ENCODE results near the gene PCDHGA1.

Gene PCDHGA1

GRCh38 chr5:141439411-141440141, 109.3 kb downstream of the PCDHGA1 start:
- no peak for TF ChIP-seq CTCF (IDR thresholded peaks at IDR 0.05)
- Histone ChIP-seq H3K27ac (no peak overlapping the region), H3K4me3 (no peak overlapping the region)
- DNase-seq (ENCODE audit: low spot score): no peak

- Histone ChIP-seq H3K27ac (no peak overlapping the region), H3K4me3 (no peak overlapping the region)
- no peak for DNase-seq (ENCODE audit: low spot score)
- no peak for TF ChIP-seq CTCF (IDR thresholded peaks at IDR 0.05)
Measured at GRCh38 chr5:141440341-141440740, 110.0 kb downstream of the PCDHGA1 start.

GRCh38 chr5:141441571-141442170, 111.4 kb downstream of the PCDHGA1 start:
- no peak overlapping the region for H3K4me3 ChIP-seq
- no peak for DNase-seq (ENCODE audit: low spot score)
- TF ChIP-seq CTCF (IDR thresholded peaks at IDR 0.05): no peak
- H3K27ac ChIP-seq: no peak overlapping the region

- DNase-seq (ENCODE audit: low spot score): no peak
- H3K27ac ChIP-seq: no peak overlapping the region
- H3K4me3 ChIP-seq: no peak overlapping the region
- no peak for TF ChIP-seq CTCF (IDR thresholded peaks at IDR 0.05)
Measured at GRCh38 chr5:141465351-141465750, 135.0 kb downstream of the PCDHGA1 start.

- TF ChIP-seq CTCF (IDR thresholded peaks at IDR 0.05): no peak
- Histone ChIP-seq H3K27ac (peak within 1 kb of the TSS; percentile 76 to 96), H3K4me3 (peak within 1 kb of the TSS; percentile 88)
- DNase-seq (ENCODE audit: low spot score): peak; percentile 95
Measured at GRCh38 chr5:141475625-141476131, 145.4 kb downstream of the PCDHGA1 start, which contains the start of gene PCDHGC3. TSS of gene PCDHGC3 (plus strand) at chr5:141475966. CDS start at chr5:141476117, 151 bp downstream.

GRCh38 chr5:141476132-141476911, 146.0 kb downstream of the PCDHGA1 start:
- Histone ChIP-seq H3K4me3 (peak overlapping the region; percentile 88), H3K27ac (peak overlapping the region; percentile 76 to 96)
- DNase-seq (ENCODE audit: low spot score): no peak
- TF ChIP-seq CTCF (IDR thresholded peaks at IDR 0.05): no peak

Data from coronary artery (tissue), 2 donors.